Left renal pelvis (tissue), 4 donors: ENCODE data around the gene RWDD3. TPM values are rescaled to one million over a fixed set of nuclear protein-coding genes. Genes with fewer than 3 reads are reported as not detected.

Experiments used
- DNase-seq, 4 donors: peaks; one replicate each; pipeline ENCODE4 v3.0.0-alpha.2; 2013; ENCODE audit warnings: low read depth in 4 of 4, low spot score in 3 of 4
- polyA plus RNA-seq, 4 donors: library from polyadenylated mRNA; unstranded; fragments of 120-200 nt; gene quantifications; one replicate each; pipeline ENCODE4 v1.2.1, GENCODE V29; 2013; ENCODE audit not compliant: insufficient read length in 4 of 4

RWDD3 gene
- polyA plus RNA-seq, 4 donors: 35.3 to 55.2 (median 48.0) TPM

DNA sequence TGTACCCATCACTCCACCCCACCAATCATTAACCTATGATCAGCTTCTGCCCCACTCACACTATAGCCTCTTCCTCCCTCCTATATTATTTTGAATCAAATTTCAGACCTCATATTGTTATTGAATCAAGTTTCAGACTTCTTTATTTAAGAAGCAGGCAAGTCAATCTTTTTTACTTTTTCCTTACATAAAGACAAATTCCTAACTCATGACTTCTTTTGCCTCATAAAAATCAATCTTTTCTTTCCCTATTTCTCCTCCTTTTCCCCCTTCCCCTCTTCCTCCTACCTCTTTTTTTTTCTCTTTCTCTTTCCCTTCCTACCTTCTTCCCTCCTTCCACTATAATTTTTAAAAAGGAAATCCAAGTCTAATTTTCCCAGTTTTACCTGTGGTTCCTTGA is 4.3 kb upstream of the RWDD3 start:
- DNase-seq: no peak

- no peak for DNase-seq
Measured at GRCh38 chr1:95230256-95230655, 3.8 kb upstream of the RWDD3 start.

GRCh38 chr1:95230768-95231191 is 3.2 kb upstream of the RWDD3 start:
- DNase-seq: no peak

GRCh38 chr1:95232646-95233318 is 1.2 kb upstream of the RWDD3 start:
- DNase-seq: peak in 2 of 4 donors; percentile 6 to 7

- peak in 2 of 4 donors; percentile 9 to 24 for DNase-seq
Measured at GRCh38 chr1:95233319-95233736, 682 bp upstream of the RWDD3 start.

DNA sequence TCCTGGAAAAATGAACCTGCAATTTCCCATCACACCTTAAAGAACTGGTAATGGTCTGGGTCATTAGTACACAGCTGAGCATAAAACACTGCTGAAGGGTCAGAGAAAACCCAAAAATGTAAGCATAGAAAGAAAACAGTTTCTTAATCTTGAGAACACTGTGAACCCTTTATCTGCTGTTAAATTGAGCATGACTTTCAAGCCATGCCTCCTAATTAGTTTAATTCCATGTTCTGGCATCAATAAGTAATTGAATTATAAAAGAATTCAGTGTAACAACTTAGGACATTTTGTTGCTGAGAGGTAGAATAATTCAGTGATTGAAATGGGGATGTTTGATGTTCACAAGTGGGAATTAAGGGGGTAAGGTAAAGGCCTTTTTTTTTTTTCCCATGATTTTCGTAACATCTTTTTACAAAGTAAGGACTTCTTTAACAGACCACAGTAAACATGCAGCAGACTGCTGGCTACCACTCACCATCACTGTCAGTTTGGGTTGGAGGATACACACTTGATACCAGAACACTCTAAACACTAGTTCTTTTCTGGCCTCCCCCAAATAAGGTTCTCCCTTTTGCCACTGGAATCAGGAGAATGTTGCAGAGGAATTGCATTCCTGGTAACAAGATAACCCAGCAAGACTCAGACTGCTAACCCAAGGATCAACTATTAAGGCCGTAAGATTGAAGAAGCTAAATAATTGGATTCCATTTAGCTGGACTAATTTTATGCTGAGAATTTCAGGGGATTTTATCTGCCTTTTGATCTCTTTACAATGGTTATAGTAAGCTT is 3.0 kb downstream of the RWDD3 start:
- no peak for DNase-seq

- no peak for DNase-seq
Measured at GRCh38 chr1:95237981-95238703, 4.1 kb downstream of the RWDD3 start.

DNA sequence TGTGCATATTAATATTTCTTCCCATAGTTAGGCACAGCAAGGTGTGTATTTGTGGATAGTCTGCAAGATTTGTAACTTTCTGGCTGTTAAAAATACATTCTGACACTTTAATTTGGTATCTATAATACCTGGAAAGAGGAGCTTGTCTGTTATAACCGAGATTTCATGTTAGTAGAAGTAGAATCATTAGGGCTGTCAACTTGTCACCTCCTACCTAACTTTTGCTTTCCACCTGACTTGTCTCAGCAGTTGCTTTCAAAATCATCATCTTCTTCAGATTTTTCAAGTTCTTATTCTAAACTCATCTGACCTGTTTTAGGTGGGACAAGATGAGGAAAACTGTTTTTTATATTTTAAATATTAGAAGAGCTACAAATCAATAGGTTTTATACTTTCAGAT is 11.0 kb downstream of the RWDD3 start:
- DNase-seq: no peak

DNA sequence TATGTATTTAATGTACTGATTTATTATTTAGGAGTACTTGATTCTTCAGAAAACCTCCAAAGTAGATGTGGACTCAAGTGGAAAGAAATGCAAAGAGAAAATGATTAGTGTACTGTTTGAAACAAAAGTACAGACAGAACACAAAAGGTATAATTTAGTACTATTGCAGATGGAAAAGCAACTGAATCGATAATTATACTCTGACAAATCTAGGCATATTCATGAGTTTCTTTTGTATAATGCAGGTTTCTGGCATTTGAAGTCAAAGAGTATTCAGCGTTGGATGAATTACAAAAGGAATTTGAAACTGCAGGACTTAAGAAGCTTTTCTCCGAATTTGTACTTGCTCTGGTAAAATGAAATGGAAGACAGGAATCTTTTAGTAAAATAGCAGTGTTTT is 12.5 kb downstream of the RWDD3 start:
- no peak for DNase-seq

GRCh38 chr1:95247607-95248006 is 13.6 kb downstream of the RWDD3 start:
- no peak for DNase-seq

- DNase-seq: no peak
Measured at GRCh38 chr1:95249916-95250315, 15.9 kb downstream of the RWDD3 start.

GRCh38 chr1:95252422-95252821 is 18.4 kb downstream of the RWDD3 start:
- no peak for DNase-seq

- no peak for DNase-seq
Measured at GRCh38 chr1:95254959-95255358, 20.9 kb downstream of the RWDD3 start.

DNA sequence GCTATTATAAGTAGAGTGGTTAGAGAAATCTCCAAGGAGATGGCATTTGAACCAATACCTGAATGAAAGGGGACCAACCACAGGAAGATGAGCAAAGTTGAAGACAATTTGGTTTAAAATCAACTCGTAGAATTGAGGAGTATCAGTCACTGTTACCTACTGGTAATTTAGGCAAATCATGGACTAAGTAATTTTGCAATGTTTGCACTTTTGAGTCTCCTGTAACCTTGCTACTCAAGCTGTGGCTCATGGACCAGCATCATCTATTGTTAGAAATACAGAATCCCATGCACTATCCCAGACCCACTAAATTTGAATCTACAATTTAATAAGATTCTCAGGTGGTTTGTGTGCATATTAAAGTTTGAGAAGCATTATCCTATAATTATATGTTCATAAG is 21.8 kb downstream of the RWDD3 start:
- DNase-seq: no peak

GRCh38 chr1:95257758-95258157 is 23.7 kb downstream of the RWDD3 start:
- DNase-seq: no peak

- DNase-seq: no peak
Measured at GRCh38 chr1:95259245-95259644, 25.2 kb downstream of the RWDD3 start.

- no peak for DNase-seq
Measured at GRCh38 chr1:95262913-95263312, 28.9 kb downstream of the RWDD3 start.

DNA sequence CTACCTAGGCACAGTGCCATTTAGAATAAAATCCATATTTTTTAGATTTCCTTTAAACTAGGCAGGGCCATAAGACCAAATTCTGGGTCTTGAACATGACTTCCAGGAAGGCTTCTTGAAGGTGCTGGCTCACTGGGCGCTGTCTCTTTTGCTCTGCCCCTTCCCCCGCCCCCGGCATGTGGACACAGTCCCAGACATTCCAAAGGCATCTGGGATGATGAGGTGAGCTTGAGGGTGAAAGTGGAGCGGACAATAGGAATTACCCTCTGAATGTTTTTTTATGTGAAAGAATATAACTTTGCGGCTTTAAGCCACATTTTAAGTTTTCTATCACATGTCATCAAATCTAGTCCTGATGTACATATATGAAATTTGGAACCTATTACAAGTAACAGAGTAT is 29.4 kb downstream of the RWDD3 start:
- no peak for DNase-seq

GRCh38 chr1:95265106-95265505 is 31.1 kb downstream of the RWDD3 start:
- DNase-seq: no peak

GRCh38 chr1:95276429-95276828 is 42.4 kb downstream of the RWDD3 start:
- DNase-seq: no peak

- DNase-seq: no peak
Measured at GRCh38 chr1:95278173-95279006, 44.4 kb downstream of the RWDD3 start.
